ENCODE data around the gene RHOC.
A peak's percentile ranks its signal among the peaks of the same experiment; 100 is the strongest.

Gene RHOC

DNA sequence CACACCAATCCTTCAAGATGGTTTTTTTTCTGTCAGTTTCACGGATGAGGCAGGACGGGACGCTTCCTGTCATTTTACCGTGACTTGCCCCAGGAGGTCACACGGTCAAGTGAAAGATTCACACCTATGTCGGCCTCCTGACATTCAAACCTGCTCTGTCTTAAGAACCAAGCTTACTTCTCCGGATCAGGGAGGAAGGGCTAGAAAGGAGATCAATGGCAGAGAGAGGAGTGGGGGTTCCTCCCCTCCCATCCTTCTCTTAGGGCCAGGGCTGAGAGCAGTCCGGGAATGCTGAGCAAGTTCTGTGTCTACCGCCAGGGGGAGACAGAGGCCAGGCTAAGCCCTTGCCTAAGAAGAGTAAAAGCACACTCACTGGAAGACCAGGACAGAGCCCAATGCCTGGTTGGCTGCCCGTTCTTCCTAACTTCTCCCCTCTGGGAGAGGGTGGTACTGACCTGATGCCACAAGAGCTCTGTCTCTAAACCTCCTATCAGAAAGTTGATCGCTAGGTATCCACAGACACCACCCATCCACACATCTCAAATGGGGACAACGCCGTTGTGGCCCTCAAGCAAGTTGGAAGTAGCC lies 9.3 kb upstream of the RHOC start:
- DNase-seq = peak; percentile 82

DNA sequence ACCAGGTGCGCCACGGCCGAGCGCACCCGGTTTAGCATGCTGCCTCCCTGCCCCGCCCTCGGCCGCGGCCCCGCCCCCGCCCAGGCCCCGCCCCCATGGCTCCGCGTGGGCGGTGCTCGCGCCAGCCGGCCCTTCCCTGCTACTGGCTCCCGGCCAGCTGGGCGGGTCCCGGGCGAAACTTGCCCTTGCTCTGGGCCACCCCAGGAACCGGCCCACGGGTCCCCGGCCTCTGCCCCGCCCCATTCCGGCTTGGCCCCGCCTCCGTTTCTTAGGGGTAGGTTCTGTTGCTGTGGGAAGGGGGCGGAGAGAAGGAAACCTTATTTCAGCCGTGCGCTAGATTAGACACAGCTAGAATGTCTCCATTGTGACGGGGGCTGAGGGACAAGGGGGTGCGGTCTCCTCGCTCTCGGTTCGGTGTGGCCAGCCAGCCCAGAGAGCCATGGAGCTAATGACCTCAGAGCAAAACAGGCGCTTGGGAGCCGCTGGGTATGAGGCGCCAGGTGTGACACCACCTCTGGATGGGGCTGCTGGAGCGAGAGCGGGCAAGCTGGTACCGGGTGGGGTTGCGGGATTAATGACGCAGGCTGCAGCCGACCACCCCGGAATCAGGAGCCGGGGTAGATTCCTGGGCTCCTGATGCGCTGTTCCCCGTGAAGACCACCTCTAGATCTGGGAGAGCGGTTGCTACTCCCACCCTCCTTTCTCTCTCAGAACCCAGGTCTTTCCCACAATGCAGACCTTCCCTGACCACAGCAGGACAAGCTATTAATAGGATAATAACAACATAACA lies 8.5 kb upstream of the RHOC start, which contains the start of gene PPM1J:
Gene PPM1J (minus strand): TSS at position 69 of the 790 bp plus-strand sequence. CDS start 31 bp downstream, at position 38.
- peak; percentile 98 to 99 for DNase-seq

DNA sequence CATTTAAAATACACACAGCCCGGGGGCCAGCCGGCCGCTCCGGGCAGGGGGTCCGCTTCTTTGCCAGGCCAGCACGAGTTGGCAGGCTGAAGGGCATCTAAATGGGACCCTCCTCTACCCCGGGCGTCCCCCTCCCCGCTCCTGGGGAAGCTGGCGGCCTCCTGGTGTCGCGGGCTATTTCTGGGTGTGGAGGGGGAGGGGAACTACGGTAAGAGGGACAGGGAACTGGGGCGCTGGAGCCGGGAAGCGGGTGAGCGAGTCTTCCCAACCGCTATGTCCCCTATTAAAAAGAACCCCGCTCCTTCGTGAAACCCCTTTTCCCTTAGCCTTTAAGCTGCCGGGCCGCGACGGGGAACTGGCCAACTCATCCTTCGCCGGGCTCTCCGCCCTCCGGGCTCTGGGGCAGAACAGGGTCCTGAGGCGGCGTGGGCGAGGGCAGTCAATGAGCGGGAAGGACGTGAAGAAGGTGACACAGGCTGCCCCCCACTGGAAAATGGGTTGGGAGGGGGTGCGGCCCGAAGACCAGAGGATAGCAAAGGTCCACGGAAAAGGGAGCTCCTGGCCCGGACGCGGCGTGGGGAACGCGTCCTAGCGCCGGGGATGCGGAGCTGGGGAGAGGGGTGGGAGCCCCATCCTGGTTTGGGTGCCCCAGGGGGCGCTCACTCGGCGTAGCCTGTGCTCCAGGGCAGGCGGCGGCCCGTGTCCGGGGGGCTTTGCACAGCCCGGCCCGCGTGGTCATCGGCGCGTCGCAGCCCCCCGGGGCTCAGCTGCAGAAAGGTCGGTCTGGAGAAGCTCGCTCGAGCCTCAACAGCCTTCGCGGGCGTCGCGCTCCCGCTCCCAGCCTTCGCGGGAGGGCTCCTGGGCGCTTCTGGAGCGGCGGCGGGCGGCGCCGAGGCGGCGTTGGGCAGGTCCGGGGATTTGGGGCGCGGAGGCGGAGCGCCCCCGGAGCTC lies 7.7 kb upstream of the RHOC start:
- DNase-seq = no peak

DNA sequence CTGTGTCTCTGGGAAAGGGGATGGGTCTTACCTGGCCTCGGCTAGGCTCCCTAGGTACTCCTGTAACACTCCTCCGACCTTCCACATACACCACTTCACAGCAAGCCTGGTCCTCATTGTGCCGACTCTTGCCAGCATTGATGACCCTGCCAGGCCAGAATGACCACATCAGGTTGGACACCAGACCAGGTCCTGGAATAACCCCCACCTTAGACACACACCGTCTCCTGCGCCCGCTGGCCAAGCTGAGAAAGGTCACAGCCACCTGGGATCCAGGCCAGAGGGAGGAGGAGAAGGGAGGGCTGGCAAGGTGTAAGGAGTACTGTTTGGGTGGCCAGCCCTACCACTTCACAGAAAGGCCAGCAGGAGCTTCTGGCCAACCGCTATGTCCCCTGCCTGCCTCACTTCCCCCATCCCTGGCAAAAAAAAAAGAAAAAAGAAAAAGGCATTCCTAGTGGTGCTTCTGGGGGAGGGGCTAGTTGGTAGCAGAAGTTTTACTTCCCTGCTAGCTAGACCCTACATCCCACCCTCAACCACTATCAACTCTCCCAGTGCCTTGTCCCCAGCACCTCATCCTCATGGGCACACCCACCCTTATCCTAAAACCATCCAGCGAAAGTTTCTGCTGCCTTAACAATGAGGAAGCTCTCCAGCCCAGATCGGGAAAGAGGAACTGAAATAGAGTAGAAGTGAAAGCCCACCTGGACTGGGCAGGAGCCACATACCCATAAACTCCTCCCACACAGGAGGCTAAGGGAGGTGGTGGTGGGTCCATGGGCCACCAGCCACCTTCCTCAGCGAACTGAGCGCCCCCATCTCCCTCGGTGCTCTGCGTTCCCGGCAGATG lies 6.8 kb upstream of the RHOC start:
- peak in 1 of 2 donors; percentile 45 for DNase-seq

DNA sequence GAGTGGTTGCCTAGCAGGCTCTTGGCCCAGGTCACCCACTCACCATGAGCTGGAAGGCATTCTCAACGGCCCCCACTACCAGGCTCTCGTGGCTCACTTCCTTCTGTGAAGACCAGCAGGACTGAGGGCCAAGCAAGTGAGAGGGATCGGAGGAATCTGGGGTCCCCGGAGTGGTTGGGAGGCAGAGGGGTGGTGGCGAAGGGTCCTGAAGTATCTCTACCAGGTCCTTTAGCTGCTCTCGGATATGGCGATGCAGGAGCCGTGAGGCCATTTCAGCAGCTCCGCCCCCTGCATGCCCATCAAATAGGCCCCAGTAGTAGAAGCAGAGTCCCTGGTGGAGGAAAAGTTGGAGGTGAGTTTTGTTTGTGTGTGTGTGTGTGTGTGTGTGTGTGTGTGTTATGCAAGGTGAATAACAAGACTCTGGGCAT lies 5.8 kb upstream of the RHOC start:
- DNase-seq = no peak

DNA sequence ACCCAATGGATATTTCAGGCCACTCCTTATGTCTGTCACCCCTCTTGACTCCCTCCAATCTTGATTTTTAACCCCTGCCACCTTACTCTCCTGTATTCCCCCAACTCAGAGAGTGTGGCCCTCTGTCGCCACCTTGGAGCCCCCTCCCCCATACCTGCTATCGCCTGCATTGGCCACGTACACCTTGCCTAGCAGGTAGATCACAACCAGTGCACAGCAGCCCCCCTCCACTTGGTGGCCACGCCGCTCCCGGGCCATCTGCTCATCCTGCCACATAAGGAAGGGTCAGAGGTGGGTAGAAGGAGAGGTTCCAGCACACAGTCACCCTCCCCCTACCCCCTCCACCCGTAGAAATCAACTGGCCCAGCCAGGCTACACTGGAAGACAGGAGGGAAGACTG lies 5.3 kb upstream of the RHOC start:
- no peak for DNase-seq

DNA sequence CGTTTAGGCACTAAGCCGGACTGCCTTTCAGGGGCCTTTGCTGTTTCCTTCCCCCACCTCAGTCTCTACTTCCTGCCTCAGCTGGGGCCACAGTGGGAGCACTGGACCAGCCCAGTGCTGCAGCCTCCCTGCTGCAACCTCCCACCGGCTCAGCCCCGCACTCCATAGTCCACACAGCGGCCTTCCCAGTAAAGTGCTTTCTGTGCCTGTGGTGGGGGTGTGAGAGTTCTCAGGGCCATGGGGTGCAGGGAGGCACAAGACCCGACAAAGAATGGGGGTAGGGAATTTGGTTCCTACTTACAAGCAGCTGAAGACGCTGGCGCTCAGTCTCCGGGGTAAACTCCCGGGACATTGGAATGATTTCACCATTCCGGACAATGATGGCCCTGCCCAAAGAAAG lies 4.7 kb upstream of the RHOC start:
- DNase-seq = no peak

DNA sequence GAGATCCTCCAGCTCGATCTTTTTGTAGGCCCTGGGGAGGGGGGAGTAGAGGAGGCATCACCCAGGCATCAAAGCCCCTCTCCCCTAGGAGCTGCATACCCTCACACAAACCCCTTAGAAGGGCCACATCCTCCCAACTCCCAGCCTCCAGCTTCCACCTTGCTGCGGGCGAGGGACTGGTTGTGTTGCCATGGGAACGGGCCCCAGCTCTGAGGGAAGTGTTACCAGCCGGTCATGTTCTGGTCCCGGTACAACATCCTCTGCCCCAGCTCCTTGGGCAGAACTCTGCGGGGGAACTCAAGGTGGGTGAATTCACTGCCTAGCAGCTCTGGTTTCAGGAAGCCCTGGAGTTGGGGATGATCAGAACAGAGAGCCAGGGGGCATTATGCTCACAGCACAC lies 4.1 kb upstream of the RHOC start:
- DNase-seq = no peak

DNA sequence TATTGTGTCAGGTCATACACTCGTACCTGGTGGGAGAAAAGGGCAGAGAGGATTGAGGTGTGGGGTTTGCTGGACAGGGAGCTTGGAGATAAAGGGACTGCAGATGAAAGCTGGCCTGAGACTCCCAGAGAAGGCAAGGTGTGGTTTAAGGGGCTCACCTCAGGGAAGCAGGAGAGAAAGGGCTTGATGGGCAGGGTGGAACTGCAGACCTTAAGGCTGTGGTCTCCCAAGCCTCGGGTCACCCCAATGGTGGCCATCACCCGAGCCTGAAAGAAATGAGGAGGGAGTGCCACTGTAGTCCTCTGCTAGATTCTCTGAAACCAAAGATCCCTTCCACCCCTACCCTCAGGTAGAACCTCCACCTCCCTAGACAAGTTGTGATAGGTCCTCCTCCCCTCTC lies 3.7 kb upstream of the RHOC start:
- no peak for DNase-seq

DNA sequence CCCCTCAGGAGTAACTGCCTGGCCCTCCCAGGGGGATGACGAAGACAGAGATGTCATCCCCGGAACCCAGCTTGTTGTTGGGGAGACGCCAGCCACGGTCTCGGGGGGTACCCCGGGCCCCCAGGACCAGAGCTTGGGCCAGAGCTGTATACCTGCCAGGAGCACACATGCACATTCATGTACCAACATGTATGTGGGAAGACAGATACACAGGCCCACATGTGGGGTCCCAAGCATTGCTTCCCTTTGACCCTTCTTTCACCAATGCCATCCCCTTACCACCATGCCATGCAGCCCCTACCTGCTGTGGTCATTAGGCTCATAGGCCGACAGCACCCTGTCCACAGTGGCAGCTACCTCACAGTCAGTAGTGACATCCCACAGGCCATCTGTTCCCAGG lies 3.2 kb upstream of the RHOC start:
- DNase-seq = no peak

DNA sequence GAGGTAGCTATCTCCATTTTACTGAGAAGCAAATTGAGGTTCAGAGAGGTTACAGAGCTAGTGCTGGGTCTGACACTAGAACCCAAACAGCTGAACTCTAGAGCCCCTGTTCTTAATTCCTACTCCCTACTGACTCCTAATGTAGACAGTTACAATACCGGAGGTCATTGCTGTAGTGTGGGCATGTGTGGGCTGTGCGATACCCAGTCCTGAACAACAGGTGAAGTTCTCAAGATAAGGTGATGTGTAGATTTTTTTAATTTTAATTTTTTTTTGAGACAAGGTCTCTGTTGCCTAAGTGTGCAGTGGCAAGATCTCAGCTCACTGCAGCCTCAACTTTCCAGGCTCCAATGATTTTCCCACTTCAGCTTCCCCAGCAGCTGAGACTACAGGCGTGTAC lies 1.6 kb upstream of the RHOC start:
- DNase-seq = no peak

DNA sequence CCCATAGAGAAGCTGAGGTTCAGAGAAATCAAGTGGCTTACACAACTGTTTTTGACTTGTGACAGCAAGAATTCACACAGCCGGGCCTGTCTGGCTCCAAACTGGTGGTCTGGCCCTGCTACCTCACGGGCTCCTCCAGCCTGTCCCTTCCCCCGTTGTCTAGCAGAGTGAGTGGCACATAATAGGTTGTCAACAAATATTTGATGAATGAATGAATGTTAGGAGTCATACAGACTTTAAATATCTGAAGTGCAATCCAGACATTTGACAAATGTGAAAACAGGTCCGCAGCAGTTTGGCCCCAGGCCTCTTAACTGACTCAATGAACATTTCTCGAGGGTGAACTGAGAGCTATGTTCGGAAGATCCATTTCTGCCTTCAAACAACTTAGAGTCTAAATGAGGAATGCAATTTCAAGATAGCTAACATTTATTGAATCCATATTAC lies 1.1 kb upstream of the RHOC start:
- DNase-seq = no peak

DNA sequence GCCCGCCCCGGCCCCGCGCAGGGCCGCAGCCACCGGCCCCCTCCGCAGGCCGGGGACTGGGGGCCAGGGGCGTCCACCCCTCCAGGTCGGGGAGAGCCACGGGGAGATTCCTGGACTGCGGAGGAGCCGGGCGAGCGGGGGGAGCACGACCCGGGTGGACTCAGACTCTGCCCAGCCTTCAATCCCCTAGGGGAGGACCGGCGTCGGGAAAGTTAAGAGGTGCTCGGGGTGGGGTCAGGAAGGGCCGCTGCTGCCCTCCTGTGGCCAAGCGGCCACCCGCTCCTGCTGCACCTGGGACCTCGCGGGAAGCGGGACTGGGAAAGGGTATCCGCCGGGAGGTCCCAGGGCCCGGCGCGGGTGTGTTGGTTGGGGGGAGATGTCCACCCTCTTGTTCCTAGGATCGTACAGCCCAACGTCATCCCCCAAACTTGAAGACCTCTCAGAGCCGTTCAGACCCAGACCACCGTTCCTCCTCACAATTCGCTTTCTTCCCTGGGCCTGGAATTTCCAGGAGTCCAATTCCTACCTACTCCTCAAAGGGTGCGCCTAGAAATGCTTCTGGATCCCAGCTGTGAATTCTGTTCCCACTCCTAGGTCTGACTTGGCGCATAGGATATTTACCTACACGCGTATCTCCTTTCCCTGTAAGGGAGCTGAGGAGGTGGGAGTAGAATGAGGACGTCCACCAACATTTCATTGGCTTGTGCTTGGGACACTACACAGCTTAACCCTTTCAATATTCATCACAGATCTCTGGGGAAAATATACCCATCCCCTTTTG lies 484 bp upstream of the RHOC start:
- peak; percentile 67 to 72 for DNase-seq

DNA sequence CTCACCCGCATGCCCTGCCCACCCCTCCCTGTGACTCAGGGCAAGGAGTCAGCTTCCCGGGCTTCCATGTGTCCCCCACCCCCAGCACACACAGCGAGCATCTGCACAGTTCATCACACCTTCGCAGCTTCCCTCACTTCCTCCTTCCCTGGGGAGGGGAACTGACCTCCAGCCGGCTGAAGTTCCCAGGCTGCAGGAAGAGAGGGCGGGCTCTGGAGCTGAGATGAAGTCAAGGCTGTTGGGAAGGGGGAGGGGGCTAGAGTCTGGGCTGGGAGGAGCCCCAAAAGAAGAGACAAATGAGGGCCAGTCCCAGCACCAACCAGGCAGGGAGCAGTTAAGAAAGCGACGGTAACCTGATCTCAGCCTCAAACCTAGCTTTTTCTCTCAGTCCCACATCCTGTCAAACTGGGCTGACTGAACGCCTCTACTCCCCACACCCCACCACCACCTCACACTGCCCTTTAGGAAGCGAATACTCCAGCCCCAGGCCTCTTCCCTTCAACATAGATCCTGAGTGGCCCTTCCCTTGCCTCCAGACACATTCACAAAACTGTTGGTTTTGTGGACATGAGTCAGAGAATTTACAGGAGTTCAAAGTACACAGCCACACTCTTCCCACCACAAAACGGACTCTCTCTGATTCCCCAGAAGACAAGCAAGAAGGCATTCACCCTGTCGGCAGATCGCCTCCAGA lies 1.8 kb downstream of the RHOC start:
- DNase-seq = peak; percentile 58 to 66

DNA sequence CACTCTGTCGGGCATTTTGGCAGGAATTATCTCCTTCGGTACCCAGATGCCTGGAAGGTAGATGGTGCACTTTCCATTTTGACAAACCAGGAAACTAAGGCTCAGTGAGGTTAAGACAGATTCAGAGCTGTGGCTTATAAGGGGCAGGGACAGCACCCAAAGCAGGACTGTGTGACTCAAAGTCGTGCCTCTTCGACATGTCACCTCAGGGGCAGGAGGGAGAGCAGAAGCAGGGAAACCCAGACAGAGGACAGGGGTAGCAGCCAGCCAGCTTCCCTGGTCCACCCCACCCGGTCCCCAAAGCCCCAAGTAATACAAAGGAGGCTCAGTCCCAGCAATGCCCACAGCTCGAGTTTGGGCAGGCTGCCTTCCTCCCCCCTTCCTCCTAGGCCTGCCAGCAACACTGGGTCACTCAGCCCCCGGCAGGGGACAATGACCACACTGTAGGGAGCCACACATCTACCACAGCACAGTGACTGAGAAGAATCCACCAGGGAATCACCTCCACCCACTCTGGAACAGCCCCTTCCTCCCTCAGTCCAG lies 2.5 kb downstream of the RHOC start:
- no peak for DNase-seq

DNA sequence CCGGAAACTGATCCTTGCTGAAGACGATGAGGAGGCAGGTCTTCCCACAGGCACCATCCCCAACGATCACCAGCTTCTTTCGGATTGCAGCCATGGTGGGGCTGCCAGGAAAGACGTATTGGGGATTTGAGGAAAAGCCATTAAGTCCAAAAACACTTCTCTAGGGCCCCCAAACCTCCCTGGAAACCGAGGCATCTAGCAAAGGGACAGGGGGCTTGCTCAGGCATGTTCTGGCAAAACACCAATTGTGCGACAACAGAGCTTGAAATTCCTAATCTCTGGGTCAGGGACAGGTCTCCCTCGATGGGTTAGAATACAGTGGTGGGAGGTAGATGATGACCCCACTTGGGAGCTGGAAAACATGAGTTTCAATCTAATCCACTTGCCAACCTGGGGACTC lies 3.2 kb downstream of the RHOC start:
- no peak for DNase-seq

DNA sequence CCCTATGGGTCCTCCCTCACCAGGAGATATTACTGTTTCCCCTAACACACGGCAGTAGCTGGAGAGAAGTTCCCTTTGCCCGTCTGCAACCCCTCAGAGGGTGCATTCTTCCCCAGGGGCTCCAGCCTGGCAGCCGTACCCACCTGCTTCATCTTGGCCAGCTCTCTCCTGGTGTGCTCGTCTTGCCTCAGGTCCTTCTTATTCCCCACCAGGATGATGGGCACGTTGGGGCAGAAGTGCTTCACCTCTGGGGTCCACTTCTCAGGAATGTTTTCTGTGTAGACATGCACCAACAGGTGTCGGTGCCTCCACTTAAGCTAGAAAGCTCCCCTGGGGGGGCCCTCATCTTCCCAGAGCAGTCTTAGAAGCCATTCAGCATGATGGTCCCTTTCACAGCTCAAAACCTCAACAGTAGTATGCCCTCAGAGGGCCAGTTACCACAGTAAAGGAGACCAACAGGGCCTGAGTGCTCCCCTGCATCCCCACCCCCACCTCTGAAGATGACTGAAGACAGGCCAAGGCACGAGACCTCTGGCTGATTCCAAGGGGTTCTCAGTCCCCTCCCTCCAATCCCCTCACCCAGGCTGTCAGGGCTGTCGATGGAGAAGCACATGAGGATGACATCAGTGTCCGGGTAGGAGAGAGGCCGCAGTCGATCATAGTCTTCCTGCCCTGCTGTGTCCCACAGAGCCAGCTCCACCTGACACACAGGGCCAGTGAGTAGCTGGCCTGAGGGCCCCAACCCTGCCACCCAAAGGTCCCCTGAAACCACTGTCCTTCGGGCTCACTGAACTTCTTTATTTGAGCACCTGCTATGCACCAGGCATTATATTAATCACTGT lies 4.3 kb downstream of the RHOC start:
- no peak for DNase-seq

DNA sequence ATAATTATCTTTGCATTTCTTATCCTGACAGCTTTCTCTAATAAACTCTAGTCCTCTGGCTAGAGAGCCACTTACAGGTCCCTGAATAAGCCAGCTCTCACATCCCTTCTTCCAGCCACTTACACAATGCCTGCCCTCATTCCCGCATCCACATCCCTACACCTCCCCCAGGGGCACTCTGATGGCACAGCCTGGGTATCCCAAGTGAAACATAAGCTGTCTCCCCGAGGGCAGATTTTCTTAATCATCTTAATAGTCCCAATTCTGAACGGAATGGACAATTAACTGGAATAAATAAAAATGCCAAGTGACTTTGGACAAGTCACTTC lies 4.9 kb downstream of the RHOC start:
- no peak for DNase-seq

DNA sequence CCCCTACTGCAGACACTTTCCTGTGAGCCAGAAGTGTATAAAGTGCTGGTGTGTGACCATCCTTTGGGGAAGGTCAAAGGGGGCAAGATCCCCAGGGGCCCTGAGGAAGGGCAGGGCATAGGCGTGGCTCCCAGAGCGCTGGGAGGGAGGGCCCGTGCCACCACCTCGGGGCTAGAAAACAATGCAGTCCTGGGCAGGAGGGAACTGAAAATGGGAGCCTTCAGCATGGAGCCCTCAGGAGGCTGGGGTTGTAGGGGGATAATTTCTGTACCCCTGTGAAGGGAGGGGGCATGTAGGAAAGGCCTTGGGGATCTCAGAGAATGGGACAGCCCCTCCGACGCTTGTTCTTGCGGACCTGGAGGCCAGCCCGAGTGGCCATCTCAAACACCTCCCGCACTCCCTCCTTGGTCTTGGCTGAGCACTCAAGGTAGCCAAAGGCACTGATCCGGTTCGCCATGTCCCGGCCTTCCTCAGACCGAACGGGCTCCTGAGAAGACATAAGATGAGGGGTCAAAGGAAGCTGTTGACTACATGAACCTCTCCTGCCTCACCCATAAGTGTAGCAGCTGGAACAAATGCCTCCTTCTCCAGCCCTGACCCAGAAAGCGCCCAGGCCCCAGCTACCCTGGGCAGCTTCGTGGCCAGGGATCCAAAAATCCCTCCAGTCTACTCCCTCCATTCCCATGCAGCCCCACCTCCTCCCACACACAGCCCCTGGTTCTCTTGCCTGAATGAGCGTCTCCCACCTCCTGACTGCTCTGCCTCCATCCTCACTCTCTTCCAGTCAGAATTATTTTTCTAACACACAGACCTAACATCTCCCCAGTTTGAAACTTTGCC lies 5.5 kb downstream of the RHOC start:
- no peak for DNase-seq
